ENCODE measurements around the gene INKA1.

The INKA1 gene

DNA sequence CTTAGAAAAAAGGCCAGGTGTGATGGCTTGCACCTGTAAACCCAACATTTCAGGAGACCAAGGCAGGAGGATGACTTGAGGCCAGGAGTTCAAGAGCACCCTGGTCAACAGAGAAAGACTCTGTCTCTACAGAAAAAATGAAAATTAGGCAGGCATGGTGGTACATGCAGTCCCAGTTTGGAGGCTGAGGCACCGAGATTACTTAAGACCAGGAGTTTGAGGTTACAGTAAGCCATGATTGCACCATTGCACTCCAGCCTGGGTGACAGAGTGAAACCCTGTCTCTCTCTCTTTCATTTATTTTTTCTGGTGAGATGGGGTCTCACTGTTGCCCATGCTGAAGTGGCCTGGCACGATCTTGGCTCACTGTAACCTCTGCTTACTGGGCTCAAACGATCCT is 41.4 kb upstream of the INKA1 start:
- Histone ChIP-seq H3K27me3 (ENCODE audit: insufficient read depth, poor library complexity, severe bottlenecking) (no peaks in the 10 kb centered on the region), H3K4me1 (ENCODE audit: insufficient read depth, poor library complexity, severe bottlenecking) (no peaks in the 10 kb centered on the region), H3K4me3 (ENCODE audit: severe bottlenecking) (no peak overlapping the region), H3K27ac (ENCODE audit: poor library complexity, severe bottlenecking) (no peak overlapping the region), H3K9me3 (ENCODE audit: severe bottlenecking) (no peaks in the 10 kb centered on the region), H3K36me3 (ENCODE audit: low read depth) (peaks cover 6% of the 10 kb centered on the region)
- no peak for ATAC-seq (ENCODE audit: low read depth)
- no peak for DNase-seq (ENCODE audit: low spot score)
- TF ChIP-seq, protein P1, sequence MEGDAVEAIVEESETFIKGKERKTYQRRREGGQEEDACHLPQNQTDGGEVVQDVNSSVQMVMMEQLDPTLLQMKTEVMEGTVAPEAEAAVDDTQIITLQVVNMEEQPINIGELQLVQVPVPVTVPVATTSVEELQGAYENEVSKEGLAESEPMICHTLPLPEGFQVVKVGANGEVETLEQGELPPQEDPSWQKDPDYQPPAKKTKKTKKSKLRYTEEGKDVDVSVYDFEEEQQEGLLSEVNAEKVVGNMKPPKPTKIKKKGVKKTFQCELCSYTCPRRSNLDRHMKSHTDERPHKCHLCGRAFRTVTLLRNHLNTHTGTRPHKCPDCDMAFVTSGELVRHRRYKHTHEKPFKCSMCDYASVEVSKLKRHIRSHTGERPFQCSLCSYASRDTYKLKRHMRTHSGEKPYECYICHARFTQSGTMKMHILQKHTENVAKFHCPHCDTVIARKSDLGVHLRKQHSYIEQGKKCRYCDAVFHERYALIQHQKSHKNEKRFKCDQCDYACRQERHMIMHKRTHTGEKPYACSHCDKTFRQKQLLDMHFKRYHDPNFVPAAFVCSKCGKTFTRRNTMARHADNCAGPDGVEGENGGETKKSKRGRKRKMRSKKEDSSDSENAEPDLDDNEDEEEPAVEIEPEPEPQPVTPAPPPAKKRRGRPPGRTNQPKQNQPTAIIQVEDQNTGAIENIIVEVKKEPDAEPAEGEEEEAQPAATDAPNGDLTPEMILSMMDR (IDR thresholded peaks at IDR 0.05; ENCODE audit: poor library complexity, severe bottlenecking) = no peak

DNA sequence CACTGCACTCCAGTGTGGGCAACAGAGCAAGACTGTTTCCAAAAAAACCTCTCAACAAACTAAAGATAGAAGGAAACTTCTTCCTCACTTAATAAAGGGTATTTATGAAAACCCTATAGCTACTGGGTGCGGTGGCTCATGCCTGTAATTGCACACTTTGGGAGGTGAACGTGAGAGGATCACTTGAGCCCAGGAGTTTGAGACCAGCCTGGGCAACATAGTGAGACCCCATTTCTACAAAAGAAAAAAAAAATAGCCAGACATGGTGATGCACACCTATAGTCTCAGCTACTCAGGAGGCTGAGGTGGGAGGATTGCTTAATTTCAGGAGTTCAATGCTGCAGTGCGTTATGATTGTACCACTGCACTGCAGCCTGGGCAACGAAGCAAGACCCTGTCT is 39.1 kb upstream of the INKA1 start:
- Histone ChIP-seq H3K27me3 (ENCODE audit: insufficient read depth, poor library complexity, severe bottlenecking) (no peaks in the 10 kb centered on the region), H3K9me3 (ENCODE audit: severe bottlenecking) (no peaks in the 10 kb centered on the region), H3K36me3 (ENCODE audit: low read depth) (peaks cover 8% of the 10 kb centered on the region), H3K4me1 (ENCODE audit: insufficient read depth, poor library complexity, severe bottlenecking) (no peaks in the 10 kb centered on the region), H3K4me3 (ENCODE audit: severe bottlenecking) (no peak overlapping the region), H3K27ac (ENCODE audit: poor library complexity, severe bottlenecking) (no peak overlapping the region)
- no peak for ATAC-seq (ENCODE audit: low read depth)
- TF ChIP-seq, protein P1 (IDR thresholded peaks at IDR 0.05; ENCODE audit: poor library complexity, severe bottlenecking) = no peak
- DNase-seq (ENCODE audit: low spot score) = no peak

DNA sequence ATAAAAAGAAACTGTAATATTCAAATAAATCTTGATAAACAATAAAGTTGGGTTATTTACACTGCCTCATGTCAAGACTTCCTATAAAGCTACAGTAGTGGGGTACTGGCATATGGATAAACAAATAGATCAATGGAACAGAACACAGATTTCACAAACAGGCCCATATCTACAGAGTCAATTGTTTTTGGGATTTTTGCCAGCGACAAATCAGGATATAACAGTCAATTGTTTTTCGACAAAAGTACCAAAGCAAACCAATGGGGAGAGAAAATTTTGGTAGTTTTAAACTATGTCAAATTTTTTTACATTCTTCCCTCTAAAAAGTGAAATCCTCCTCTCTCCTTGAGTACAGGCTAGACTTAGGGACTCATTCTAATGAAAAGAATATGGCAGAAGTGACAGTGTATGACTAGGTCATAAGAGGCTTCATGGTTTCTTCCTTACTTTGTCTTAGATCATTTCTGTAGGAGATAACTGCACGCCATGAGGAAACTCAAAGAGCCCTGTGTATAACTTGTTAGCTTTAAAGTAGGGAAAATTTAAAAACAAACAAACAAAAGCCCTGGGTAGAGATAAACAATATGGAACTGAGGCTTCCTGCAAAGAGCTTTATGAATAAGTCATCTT is 33.7 kb upstream of the INKA1 start:
- H3K9me3 ChIP-seq (ENCODE audit: severe bottlenecking) = no peaks in the 10 kb centered on the region
- DNase-seq (ENCODE audit: low spot score) (no peak), ATAC-seq (ENCODE audit: low read depth) (no peak)
- H3K27ac ChIP-seq (ENCODE audit: poor library complexity, severe bottlenecking) = no peak overlapping the region
- TF ChIP-seq, protein P1 (IDR thresholded peaks at IDR 0.05; ENCODE audit: poor library complexity, severe bottlenecking) = no peak
- no peaks in the 10 kb centered on the region for H3K4me1 ChIP-seq (ENCODE audit: insufficient read depth, poor library complexity, severe bottlenecking)
- H3K27me3 ChIP-seq (ENCODE audit: insufficient read depth, poor library complexity, severe bottlenecking) = no peaks in the 10 kb centered on the region
- peaks cover 12% of the 10 kb centered on the region; the same call in 1 of the 2 replicates for H3K36me3 ChIP-seq (ENCODE audit: low read depth)
- no peak overlapping the region for H3K4me3 ChIP-seq (ENCODE audit: severe bottlenecking)

DNA sequence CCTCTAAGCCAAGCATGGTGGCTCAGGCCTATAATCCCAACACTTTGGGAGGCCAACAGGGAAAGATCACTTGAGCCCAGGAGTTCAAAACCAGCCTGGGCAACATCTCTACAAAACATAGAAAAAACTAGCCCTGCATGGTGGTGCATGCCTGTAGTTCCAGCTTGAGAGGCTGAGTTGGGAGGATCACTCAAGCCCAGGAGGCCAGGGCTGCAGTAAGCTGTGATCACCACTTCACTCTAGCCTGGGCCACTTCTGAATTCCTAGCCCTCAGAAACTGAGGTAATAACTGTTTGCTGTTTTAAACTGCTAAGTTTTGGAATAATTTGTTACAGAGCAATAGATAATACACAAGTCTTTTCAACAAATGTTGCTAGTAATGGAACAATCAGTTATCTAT is 33.1 kb upstream of the INKA1 start:
- no peaks in the 10 kb centered on the region for H3K4me1 ChIP-seq (ENCODE audit: insufficient read depth, poor library complexity, severe bottlenecking)
- H3K27ac ChIP-seq (ENCODE audit: poor library complexity, severe bottlenecking) = no peak overlapping the region
- ATAC-seq (ENCODE audit: low read depth) (no peak), DNase-seq (ENCODE audit: low spot score) (no peak)
- TF ChIP-seq, protein P1 (IDR thresholded peaks at IDR 0.05; ENCODE audit: poor library complexity, severe bottlenecking) = no peak
- peaks cover 17% of the 10 kb centered on the region for H3K36me3 ChIP-seq (ENCODE audit: low read depth)
- H3K9me3 ChIP-seq (ENCODE audit: severe bottlenecking) = no peaks in the 10 kb centered on the region
- H3K27me3 ChIP-seq (ENCODE audit: insufficient read depth, poor library complexity, severe bottlenecking) = no peaks in the 10 kb centered on the region
- H3K4me3 ChIP-seq (ENCODE audit: severe bottlenecking) = no peak overlapping the region

DNA sequence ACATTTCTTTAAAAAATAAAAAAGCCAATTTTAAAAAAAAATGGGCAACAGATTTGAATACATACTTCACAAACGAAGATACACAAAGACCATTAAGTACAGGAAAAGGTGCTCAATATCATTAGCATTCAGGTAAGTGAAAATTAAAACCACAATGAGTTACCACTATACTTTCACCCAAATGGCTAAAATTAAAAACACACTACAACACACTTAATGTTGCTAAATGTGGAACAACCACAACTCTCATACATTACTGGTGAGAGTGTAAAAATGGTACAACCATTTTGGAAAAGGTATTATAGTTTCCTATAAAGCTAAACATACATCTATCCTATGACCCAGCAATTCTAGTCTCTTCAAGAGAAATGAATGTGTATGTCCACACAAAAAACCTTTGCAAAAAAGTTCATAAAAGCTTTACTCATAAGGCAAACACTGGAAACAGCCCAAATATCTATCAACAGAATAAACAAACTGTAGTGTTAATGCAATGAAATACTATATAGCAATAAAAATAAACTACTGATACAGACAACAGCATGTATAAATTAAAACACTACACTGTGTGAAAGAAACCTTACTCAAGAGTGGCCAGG is 31.6 kb upstream of the INKA1 start:
- no peaks in the 10 kb centered on the region for H3K4me1 ChIP-seq (ENCODE audit: insufficient read depth, poor library complexity, severe bottlenecking)
- ATAC-seq (ENCODE audit: low read depth) = no peak

More for the DNA sequence above, 31.6 kb upstream of the INKA1 start:
- Histone ChIP-seq H3K9me3 (ENCODE audit: severe bottlenecking) (no peaks in the 10 kb centered on the region), H3K36me3 (ENCODE audit: low read depth) (peaks cover 23% of the 10 kb centered on the region), H3K4me3 (ENCODE audit: severe bottlenecking) (no peak overlapping the region), H3K27me3 (ENCODE audit: insufficient read depth, poor library complexity, severe bottlenecking) (no peaks in the 10 kb centered on the region), H3K27ac (ENCODE audit: poor library complexity, severe bottlenecking) (no peak overlapping the region)
- TF ChIP-seq, protein P1 (IDR thresholded peaks at IDR 0.05; ENCODE audit: poor library complexity, severe bottlenecking) = no peak
- DNase-seq (ENCODE audit: low spot score) = no peak
